Mucosa of stomach (tissue), 1 donor: ENCODE data around the gene TNN.

Experiments
- H3K27me3 ChIP-seq: one replicate; pipeline ENCODE4 v1.7.0; 2013; ENCODE audit warnings: mild to moderate bottlenecking, low read length; ENCODE audit not compliant: control insufficient read depth, insufficient read depth
- H3K36me3 ChIP-seq: one replicate; pipeline ENCODE4 v1.7.0; 2013; ENCODE audit warnings: low read length; ENCODE audit not compliant: control insufficient read depth, insufficient read depth
- H3K4me1 ChIP-seq: one replicate; pipeline ENCODE4 v1.7.0; 2013; ENCODE audit warnings: mild to moderate bottlenecking, low read length; ENCODE audit not compliant: control insufficient read depth, insufficient read depth
- H3K4me3 ChIP-seq: one replicate; pipeline ENCODE4 v1.7.0; 2013; ENCODE audit warnings: low read length
- H3K9ac ChIP-seq: one replicate; pipeline ENCODE4 v1.7.0; 2013; ENCODE audit warnings: mild to moderate bottlenecking, low read length, moderate library complexity
- H3K9me3 ChIP-seq: one replicate; pipeline ENCODE4 v1.7.0; 2013; ENCODE audit warnings: mild to moderate bottlenecking, low read length, moderate library complexity; ENCODE audit not compliant: control insufficient read depth
- donor health status: Pancreatic carcinoma.

The TNN gene

GRCh38 chr1:175154629-175155472 lies 87.2 kb downstream of the TNN start:
- Histone ChIP-seq H3K36me3 (peaks cover 1% of the 10 kb centered on the region), H3K4me1 (peaks cover 7% of the 10 kb centered on the region), H3K4me3 (no peak overlapping the region), H3K9ac (no peak overlapping the region), H3K27me3 (peaks cover 10% of the 10 kb centered on the region), H3K9me3 (no peaks in the 10 kb centered on the region)

- Histone ChIP-seq H3K9ac (no peak overlapping the region), H3K4me3 (no peak overlapping the region), H3K9me3 (no peaks in the 10 kb centered on the region), H3K36me3 (peaks cover 7% of the 10 kb centered on the region), H3K27me3 (peaks cover 10% of the 10 kb centered on the region), H3K4me1 (peaks cover 7% of the 10 kb centered on the region)
These were observed 87.8 kb downstream of the TNN start for GRCh38 chr1:175155473-175155856.

GRCh38 chr1:175155936-175156335 lies 88.3 kb downstream of the TNN start:
- Histone ChIP-seq H3K4me1 (peaks cover 7% of the 10 kb centered on the region), H3K9me3 (no peaks in the 10 kb centered on the region), H3K9ac (no peak overlapping the region), H3K4me3 (no peak overlapping the region), H3K36me3 (peaks cover 7% of the 10 kb centered on the region), H3K27me3 (peaks cover 8% of the 10 kb centered on the region)

- H3K27me3 ChIP-seq = no peaks in the 10 kb centered on the region
- H3K9me3 ChIP-seq = no peaks in the 10 kb centered on the region
- H3K4me3 ChIP-seq = no peak overlapping the region
These were observed 89.6 kb downstream of the TNN start for GRCh38 chr1:175157200-175157599.

GRCh38 chr1:175158170-175158591 lies 90.5 kb downstream of the TNN start:
- no peaks in the 10 kb centered on the region for H3K27me3 ChIP-seq
- peaks cover 7% of the 10 kb centered on the region for H3K36me3 ChIP-seq
- H3K4me1 ChIP-seq = no peaks in the 10 kb centered on the region
- no peak overlapping the region for H3K4me3 ChIP-seq
- H3K9ac ChIP-seq = no peak overlapping the region
- H3K9me3 ChIP-seq = no peaks in the 10 kb centered on the region

More at GRCh38 chr1:175157200-175157599, 89.6 kb downstream of the TNN start:
- H3K36me3 ChIP-seq = peaks cover 7% of the 10 kb centered on the region
- no peak overlapping the region for H3K9ac ChIP-seq
- peaks cover 2% of the 10 kb centered on the region for H3K4me1 ChIP-seq

GRCh38 chr1:175162955-175163354 lies 95.3 kb downstream of the TNN start:
- H3K9ac ChIP-seq = no peak overlapping the region
- H3K4me3 ChIP-seq = no peak overlapping the region
- H3K27me3 ChIP-seq = no peaks in the 10 kb centered on the region
- H3K9me3 ChIP-seq = no peaks in the 10 kb centered on the region
- H3K4me1 ChIP-seq = no peaks in the 10 kb centered on the region
- peaks cover 7% of the 10 kb centered on the region for H3K36me3 ChIP-seq

GRCh38 chr1:175163702-175164101 lies 96.1 kb downstream of the TNN start:
- H3K9me3 ChIP-seq = no peaks in the 10 kb centered on the region
- H3K36me3 ChIP-seq = peaks cover 7% of the 10 kb centered on the region
- no peak overlapping the region for H3K9ac ChIP-seq
- peaks cover 1% of the 10 kb centered on the region for H3K4me1 ChIP-seq
- H3K27me3 ChIP-seq = no peaks in the 10 kb centered on the region
- no peak overlapping the region for H3K4me3 ChIP-seq

GRCh38 chr1:175164751-175165150 lies 97.1 kb downstream of the TNN start:
- Histone ChIP-seq H3K4me1 (peaks cover 12% of the 10 kb centered on the region), H3K9me3 (no peaks in the 10 kb centered on the region), H3K9ac (no peak overlapping the region), H3K36me3 (peaks cover 7% of the 10 kb centered on the region), H3K27me3 (no peaks in the 10 kb centered on the region), H3K4me3 (no peak overlapping the region)

GRCh38 chr1:175166746-175167145 lies 99.1 kb downstream of the TNN start:
- H3K4me3 ChIP-seq = no peak overlapping the region
- H3K9ac ChIP-seq = no peak overlapping the region
- no peaks in the 10 kb centered on the region for H3K9me3 ChIP-seq
- no peaks in the 10 kb centered on the region for H3K36me3 ChIP-seq
- H3K4me1 ChIP-seq = peaks cover 12% of the 10 kb centered on the region
- no peaks in the 10 kb centered on the region for H3K27me3 ChIP-seq

- Histone ChIP-seq H3K9ac (no peak overlapping the region), H3K36me3 (no peaks in the 10 kb centered on the region), H3K27me3 (no peaks in the 10 kb centered on the region), H3K4me1 (peaks cover 12% of the 10 kb centered on the region), H3K4me3 (no peak overlapping the region), H3K9me3 (no peaks in the 10 kb centered on the region)
These were observed 100.2 kb downstream of the TNN start for GRCh38 chr1:175167861-175168260.

- no peaks in the 10 kb centered on the region for H3K36me3 ChIP-seq
These were observed 101.1 kb downstream of the TNN start for GRCh38 chr1:175168782-175169181.

GRCh38 chr1:175169286-175170018 lies 101.8 kb downstream of the TNN start:
- Histone ChIP-seq H3K36me3 (no peaks in the 10 kb centered on the region), H3K9ac (no peak overlapping the region), H3K4me3 (no peak overlapping the region), H3K4me1 (peaks cover 12% of the 10 kb centered on the region), H3K9me3 (no peaks in the 10 kb centered on the region), H3K27me3 (no peaks in the 10 kb centered on the region)

More at GRCh38 chr1:175168782-175169181, 101.1 kb downstream of the TNN start:
- H3K27me3 ChIP-seq = no peaks in the 10 kb centered on the region
- peaks cover 12% of the 10 kb centered on the region for H3K4me1 ChIP-seq
- H3K9ac ChIP-seq = no peak overlapping the region
- no peaks in the 10 kb centered on the region for H3K9me3 ChIP-seq
- H3K4me3 ChIP-seq = no peak overlapping the region
